Measurements from ENCODE around the gene IFNA10.
"Not testable (repeated sequence)": the region's sequence is repeated elsewhere in the genome, so short reads cannot be mapped to it uniquely, and the experiment has no call there.

Gene IFNA10

DNA sequence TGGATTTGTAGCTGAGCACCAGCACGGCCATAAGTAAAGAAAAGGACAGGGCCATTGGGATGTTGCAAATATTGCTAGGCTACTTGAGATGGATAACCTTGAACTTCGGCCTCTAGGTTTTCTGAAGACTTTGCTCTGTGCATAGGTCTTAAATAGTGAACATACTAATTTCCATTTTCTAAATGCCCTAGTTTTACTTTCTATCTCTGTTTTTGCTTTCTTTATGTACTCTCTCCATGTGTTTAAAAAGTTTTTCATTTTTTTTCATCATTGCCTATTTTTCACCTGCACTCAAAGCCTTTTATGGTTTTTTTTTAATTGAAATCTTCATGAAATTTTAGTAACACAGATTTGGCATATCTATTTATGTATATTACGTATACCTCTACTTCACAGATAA lies at the start of gene IFNA10:
Gene IFNA10, minus strand, starts transcription at position 101 of the 400 bp plus-strand sequence. Its CDS starts 46 bp downstream, at position 55.
- CTCF ChIA-PET: interaction anchor here (0.7 kb wide), 1 partner anchor 82 kb away, joined by 5 read pairs; no protein-coding TSS in a partner anchor
- POLR2A ChIA-PET (ENCODE audit: low non-redundant PET); DNase-seq (ENCODE audit: low spot score); H3K27ac ChIP-seq: not testable (repeated sequence)

DNA sequence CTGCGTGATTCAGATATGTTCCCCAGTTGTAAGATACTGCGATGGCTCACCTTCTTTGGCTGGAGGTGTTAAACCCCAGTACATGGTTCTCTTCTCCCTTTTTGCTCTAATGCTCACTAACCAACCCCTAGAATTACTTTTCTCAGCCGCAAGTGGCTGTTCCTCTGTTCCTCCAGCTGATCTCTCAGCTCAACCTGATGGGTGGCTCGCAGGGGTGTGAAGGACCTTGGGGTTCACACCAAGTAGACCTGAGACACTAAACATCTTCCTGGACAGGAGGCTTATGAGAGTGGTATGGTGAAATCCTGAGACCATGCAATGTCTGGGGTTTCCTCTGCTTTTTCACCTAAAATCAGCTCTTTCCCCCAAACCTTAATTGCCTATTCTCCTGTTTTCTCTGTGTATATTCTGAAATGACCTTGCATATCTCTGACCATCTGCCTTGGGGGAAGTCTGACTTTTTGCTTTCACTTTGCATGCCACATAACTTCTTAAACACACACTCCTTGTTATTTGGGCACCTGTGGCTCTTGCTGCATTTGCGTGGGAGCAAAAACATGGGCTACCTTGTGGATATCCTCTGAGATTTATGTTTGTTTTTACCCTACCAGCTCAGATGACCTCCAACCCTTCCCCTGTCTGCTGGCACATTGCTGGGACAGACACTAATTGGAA lies 48.7 kb upstream of the IFNA10 start:
- TF ChIP-seq, protein P1, sequence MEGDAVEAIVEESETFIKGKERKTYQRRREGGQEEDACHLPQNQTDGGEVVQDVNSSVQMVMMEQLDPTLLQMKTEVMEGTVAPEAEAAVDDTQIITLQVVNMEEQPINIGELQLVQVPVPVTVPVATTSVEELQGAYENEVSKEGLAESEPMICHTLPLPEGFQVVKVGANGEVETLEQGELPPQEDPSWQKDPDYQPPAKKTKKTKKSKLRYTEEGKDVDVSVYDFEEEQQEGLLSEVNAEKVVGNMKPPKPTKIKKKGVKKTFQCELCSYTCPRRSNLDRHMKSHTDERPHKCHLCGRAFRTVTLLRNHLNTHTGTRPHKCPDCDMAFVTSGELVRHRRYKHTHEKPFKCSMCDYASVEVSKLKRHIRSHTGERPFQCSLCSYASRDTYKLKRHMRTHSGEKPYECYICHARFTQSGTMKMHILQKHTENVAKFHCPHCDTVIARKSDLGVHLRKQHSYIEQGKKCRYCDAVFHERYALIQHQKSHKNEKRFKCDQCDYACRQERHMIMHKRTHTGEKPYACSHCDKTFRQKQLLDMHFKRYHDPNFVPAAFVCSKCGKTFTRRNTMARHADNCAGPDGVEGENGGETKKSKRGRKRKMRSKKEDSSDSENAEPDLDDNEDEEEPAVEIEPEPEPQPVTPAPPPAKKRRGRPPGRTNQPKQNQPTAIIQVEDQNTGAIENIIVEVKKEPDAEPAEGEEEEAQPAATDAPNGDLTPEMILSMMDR (conservative IDR thresholded peaks at IDR 0.05; ENCODE audit: low read depth): no peak
- ChIA-PET CTCF (no interaction called here), POLR2A (ENCODE audit: low non-redundant PET) (no interaction called here)
- no peak overlapping the region for H3K27ac ChIP-seq
- no peak for DNase-seq (ENCODE audit: low spot score)

DNA sequence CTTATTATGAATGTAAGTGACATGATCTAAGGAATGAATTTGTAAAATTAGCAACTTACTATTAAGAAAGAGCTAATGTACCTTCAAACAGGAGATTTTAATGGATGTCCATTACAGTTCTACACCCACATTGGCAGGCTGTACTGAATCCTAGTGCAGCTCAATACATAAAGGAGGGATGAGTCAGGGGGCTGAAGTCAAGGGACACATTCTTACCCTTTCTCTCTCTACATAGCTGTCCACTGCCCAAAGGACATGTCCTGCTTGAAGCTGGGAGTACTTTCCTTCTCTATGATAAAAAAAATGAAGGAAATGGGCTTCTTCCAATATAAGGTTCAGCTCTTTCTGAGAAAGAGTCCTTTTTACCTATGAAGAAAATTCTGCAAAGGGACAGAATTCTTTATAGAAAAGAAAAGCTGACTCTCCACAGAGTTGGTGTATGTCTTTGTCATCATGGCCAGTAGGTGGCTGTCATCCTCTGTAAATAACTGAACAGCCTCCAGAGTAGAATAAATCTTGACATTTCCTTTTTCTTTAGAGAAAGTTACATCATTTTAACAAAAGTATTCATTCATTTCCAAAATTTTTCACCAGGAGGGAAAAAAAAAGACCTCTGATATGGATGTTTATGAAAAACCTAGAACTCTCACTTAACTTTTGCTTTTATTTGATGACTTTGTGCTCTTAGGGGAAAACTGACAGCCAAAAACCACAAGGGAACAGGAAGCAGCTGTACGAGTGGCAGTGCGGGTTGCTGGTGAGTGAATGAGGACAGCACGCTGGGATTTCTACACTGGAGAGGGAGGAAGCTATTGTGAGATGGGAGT lies 46.0 kb upstream of the IFNA10 start:
- H3K27ac ChIP-seq: no peak overlapping the region

DNA sequence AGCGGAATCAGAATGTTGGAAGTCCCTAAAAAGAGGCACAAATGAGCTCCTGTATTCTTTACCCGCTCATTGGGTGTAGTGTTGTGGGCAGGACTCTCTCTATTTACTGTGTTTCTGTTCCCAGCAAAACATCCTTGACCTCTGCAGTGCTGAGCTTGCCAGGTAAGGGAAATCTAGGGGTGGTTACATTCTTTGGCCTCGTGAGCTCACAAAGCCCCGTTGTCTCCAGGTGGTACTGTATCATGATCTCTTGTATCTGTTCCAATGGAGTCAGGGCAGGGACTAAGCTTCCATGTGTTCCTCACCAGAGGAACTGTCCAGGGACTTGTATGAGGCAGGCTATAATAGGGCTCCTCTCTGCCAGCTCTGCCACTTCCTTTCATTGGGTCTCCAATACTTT lies 44.7 kb upstream of the IFNA10 start:
- TF ChIP-seq, protein P1 (conservative IDR thresholded peaks at IDR 0.05; ENCODE audit: low read depth): no peak
- no peak overlapping the region for H3K27ac ChIP-seq
- no peak for DNase-seq (ENCODE audit: low spot score)
- ChIA-PET POLR2A (ENCODE audit: low non-redundant PET) (no interaction called here), CTCF (interaction anchor here (0.7 to 1.3 kb wide), 2 partner anchors 57 to 545 kb away, joined by 3 read pairs; no protein-coding TSS in a partner anchor)

More for the DNA sequence above, 46.0 kb upstream of the IFNA10 start:
- DNase-seq (ENCODE audit: low spot score): peak; percentile 46
- POLR2A ChIA-PET (ENCODE audit: low non-redundant PET): no interaction called here
- TF ChIP-seq, protein P1 (conservative IDR thresholded peaks at IDR 0.05; ENCODE audit: low read depth): peak; percentile 79
- CTCF ChIA-PET: interaction anchor here (0.5 to 1.9 kb wide), 23 partner anchors 9 to 1071 kb away, joined by 3 to 12 read pairs (median 4); partner anchors contain the start of gene IFNA14

DNA sequence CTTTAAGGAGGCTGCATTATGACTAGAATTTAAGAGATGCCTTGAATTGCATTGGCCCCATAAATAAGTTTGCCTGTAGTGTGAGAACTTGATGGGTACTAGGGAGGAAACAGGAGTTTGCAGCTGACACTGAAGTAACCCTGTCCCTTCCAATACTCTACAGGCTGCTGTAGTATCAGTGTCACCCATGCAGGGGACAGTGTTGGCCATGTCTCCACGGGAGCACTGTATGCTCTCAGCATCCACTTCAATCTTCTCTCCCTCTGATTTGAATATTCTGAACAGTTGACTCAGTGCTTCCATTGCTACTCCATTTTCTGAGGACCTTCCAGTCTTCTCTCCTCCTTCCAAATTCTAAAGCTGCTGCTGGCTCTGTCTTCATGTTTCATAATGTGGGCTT lies 44.2 kb upstream of the IFNA10 start:
- TF ChIP-seq, protein P1 (conservative IDR thresholded peaks at IDR 0.05; ENCODE audit: low read depth): no peak
- H3K27ac ChIP-seq: no peak overlapping the region
- no peak for DNase-seq (ENCODE audit: low spot score)
- ChIA-PET POLR2A (ENCODE audit: low non-redundant PET) (no interaction called here), CTCF (interaction anchor here (1.3 kb wide), 1 partner anchor 56 kb away, joined by 3 read pairs; no protein-coding TSS in a partner anchor)

DNA sequence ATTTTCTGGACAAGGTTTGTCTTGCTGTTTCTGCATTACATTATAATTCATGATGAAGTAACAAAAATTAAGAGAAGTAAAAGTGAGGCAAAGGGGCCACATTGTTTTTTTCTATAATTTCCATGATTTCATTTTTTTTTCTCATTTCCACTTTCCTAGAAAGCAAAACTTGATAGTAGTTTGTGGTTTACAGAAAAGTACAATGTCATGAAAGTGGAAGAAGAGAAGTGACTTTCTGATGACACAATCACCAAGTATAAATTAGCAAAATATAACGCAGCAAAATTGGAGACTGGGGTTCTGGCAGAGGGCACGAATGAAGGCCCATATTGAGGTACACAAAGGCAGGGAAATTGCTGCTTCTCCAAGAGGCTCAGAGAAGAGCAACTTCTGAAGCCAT lies 37.9 kb upstream of the IFNA10 start:
- ChIA-PET POLR2A (ENCODE audit: low non-redundant PET) (no interaction called here), CTCF (no interaction called here)
- H3K27ac ChIP-seq: no peak overlapping the region
- TF ChIP-seq, protein P1 (conservative IDR thresholded peaks at IDR 0.05; ENCODE audit: low read depth): no peak
- DNase-seq (ENCODE audit: low spot score): no peak

Data from RWPE1 (cell line).